Keratinocyte (primary cell): ENCODE results near the gene PRPF39.

Experiments used
- CTCF ChIP-seq, 3 experiments: IDR thresholded peaks in 1 of 3; conservative IDR thresholded peaks in 1 of 3; optimal IDR thresholded peaks in 1 of 3; 2 replicates in 2 of 3; 3 replicates in 1 of 3; pipeline versions ENCODE3 to v1.5.1; 2011; ENCODE audit warnings: low read length in 3 of 3, mild to moderate bottlenecking in 3 of 3, moderate library complexity in 2 of 3, control low read depth in 1 of 3, inconsistent platforms in 1 of 3; ENCODE audit not compliant: insufficient read depth in 2 of 3; ENCODE audit errors: extremely low read depth in 1 of 3
- EZH2 ChIP-seq: IDR thresholded peaks from one replicate; pipeline ENCODE4 v1.6.1; 2012; ENCODE audit warnings: inconsistent platforms, mild to moderate bottlenecking, low read length, moderate library complexity

GRCh38 chr14:45118594-45118993 is 34.7 kb downstream of the PRPF39 start:
- no peak for TF ChIP-seq CTCF (optimal IDR thresholded peaks at IDR 0.05 in 1 of 3, IDR thresholded peaks at IDR 0.05 in 1 of 3, conservative IDR thresholded peaks at IDR 0.05 in 1 of 3; ENCODE audit: extremely low read depth in 1 of 3, insufficient read depth in 2 of 3, low read length in 3 of 3)
- TF ChIP-seq EZH2: no peak
